ENCODE results near the gene NCR3LG1. TPM values are rescaled to one million over a fixed set of nuclear protein-coding genes. Genes with fewer than 3 reads are reported as not detected.
A peak's percentile ranks its signal among the peaks of the same experiment; 100 is the strongest.

Gene NCR3LG1
- total and polyA plus RNA-seq, 2 of the 8 experiments (the other 6 are each of a cell fraction or from before 2014, with no cell fraction given) = 0.68 to 1.9 TPM

GRCh38 chr11:17352950-17353820 is 1.6 kb downstream of the NCR3LG1 start (continued):
- TF ChIP-seq E2F6 (IDR thresholded peaks at IDR 0.05) = peak; percentile 76
- TF ChIP-seq JUN (IDR thresholded peaks at IDR 0.05; ENCODE audit: low read depth, low read length) = no peak
- TF ChIP-seq SP2 (IDR thresholded peaks at IDR 0.05; ENCODE audit: low read length) = no peak
- TF ChIP-seq PHF8 (conservative IDR thresholded peaks at IDR 0.05; ENCODE audit: low read depth, low read length) = 0 out of 2 replicates have a peak, but pooled peaks have one; percentile 18
- no peak for TF ChIP-seq CTBP2 (IDR thresholded peaks at IDR 0.05; ENCODE audit: borderline replicate concordance, insufficient read depth, insufficient read length, low read length)
- no peak for TF ChIP-seq JUND (IDR thresholded peaks at IDR 0.05; ENCODE audit: low read length)
- peak; percentile 89 for TF ChIP-seq EZH2 (IDR thresholded peaks at IDR 0.05; ENCODE audit: low read depth, low read length, severe bottlenecking)
- no peak for TF ChIP-seq BRCA1 (IDR thresholded peaks at IDR 0.05; ENCODE audit: low read depth, low read length)
- no peak for TF ChIP-seq BACH1 (IDR thresholded peaks at IDR 0.05; ENCODE audit: low read length)
- TF ChIP-seq HDAC6 (IDR thresholded peaks at IDR 0.05; ENCODE audit: low read depth, low read length) = no peak
- TF ChIP-seq ASH2L (IDR thresholded peaks at IDR 0.05; ENCODE audit: low read length) = peak; percentile 40
- TF ChIP-seq HDAC2 (IDR thresholded peaks at IDR 0.05; ENCODE audit: borderline replicate concordance in 1 of 2, low read depth in 2 of 2, low read length in 2 of 2) = 0 out of 4 replicates have a peak, but pooled peaks of 1 of the 2 experiments have one; percentile 61
- TF ChIP-seq SUZ12 (IDR thresholded peaks at IDR 0.05; ENCODE audit: low read length) = peak; percentile 77
- TF ChIP-seq SIN3A (conservative IDR thresholded peaks at IDR 0.05 in 1 of 2, IDR thresholded peaks at IDR 0.05 in 1 of 2; ENCODE audit: low read depth in 1 of 2, low read length in 2 of 2) = 0 out of 4 replicates have a peak, but pooled peaks of 1 of the 2 experiments have one; percentile 20
- TF ChIP-seq NRF1 (IDR thresholded peaks at IDR 0.05; ENCODE audit: low read depth, low read length) = no peak
- peak; percentile 65 for TF ChIP-seq CREB1 (IDR thresholded peaks at IDR 0.05)

Measured in H1 (cell line).